Cortex of kidney (tissue), 1 donor: ENCODE data around the gene TMED10.

Source experiments
- DNase-seq: peaks from one replicate; lab custom pipeline; 2025; lab: John Stamatoyannopoulos, UW

The TMED10 gene

DNA sequence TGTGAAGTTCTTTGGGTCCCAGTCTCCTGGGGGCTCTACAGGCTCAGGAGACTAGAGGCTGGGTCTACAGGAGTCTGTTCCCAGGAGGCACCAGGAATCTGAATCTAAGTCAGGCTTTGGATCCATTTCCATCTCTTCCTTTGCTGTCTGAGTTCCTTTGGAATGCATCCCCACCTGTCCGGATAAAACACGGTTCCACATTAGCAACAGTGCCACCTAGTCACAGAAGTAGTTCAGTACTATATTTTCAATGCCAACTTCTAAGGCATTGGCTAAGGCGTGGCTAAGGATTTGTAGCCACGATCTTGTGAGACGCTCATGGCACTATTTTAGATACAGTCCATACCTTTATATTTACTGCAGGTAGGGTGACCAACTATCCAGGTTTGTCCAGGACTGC lies 91.9 kb downstream of the TMED10 start:
- DNase-seq, result no peak

DNA sequence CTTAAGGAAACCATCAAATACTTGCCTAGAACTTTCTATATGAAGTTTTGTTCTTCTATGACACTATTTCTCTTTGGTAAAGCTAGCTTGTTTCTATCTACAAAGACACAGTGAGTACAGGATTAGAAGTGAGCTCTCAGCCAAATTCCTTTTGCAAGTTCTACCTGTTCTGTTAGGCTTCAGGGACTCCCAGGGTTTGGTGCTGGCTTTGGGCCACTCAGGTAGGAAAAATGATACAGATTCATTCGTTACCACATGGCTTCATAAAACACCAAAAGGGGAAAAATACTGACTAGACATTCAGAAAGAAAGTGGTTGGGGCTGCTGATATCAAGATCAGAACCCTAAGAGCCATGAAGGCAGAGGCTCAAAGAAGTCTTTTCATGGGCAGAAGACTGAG lies 93.1 kb downstream of the TMED10 start:
- DNase-seq, result no peak

DNA sequence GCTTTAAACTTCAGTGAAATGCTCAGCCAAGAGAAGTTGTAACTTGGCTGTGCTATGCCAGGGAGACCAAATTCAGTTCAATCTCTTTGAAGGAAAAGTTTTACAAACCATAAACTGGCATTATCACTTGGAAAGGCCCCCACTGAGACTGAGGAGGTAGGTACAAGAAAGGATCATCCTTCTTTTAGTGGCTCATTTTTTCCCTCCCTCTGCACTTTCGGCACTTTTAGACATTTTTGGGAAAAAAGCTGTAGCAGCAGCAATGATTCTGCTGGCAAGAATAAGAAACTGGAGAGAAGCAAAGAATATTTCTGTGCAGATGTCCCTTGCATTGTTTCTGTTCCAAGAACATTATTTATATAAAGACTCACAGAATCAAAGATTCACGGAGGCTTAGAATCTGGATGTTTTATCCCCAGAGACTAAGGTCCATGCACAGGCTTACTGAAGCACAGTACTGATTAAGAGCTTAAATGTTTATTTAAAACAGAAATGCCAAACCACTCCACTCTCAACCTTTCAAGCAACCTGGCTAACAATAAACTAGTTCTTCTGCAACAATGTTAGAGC lies 94.7 kb downstream of the TMED10 start:
- no peak for DNase-seq
